Activated T-helper 2 cell treated with anti-CD3 and anti-CD28 coated beads, Interferon-gamma antibody, Interleukin-2, Interleukin-4, amounts not matched to agents 10 μg/mL and 5 μg/mL and 100 μg/mL, durations not matched to agents 14 hours and 24 hours and 36 hours (primary cell): Measurements from ENCODE around the gene ESRP2. TPM values are rescaled to one million over a fixed set of nuclear protein-coding genes. Genes with fewer than 3 reads are reported as not detected.

Source experiments
- DNase-seq: peaks from one replicate; pipeline ENCODE4 v3.0.0; 2021; ENCODE audit warnings: low spot score
- H3K27ac Mint-ChIP-seq: one replicate; pipeline ENCODE4 v1.8.0; 2021; ENCODE audit warnings: mixed read lengths
- H3K27me3 Mint-ChIP-seq: one replicate; pipeline ENCODE4 v1.8.0; 2021; ENCODE audit warnings: low read depth, mixed read lengths
- H3K36me3 Mint-ChIP-seq: one replicate; pipeline ENCODE4 v1.8.0; 2021; ENCODE audit warnings: low read depth, mixed read lengths
- H3K4me1 Mint-ChIP-seq: one replicate; pipeline ENCODE4 v1.8.0; 2021; ENCODE audit warnings: low read depth, mixed read lengths
- H3K4me3 Mint-ChIP-seq: one replicate; pipeline ENCODE4 v1.8.0; 2021; ENCODE audit warnings: low read depth, mild to moderate bottlenecking, moderate library complexity, mixed read lengths
- H3K9me3 Mint-ChIP-seq: one replicate; pipeline ENCODE4 v1.8.0; 2021; ENCODE audit warnings: mixed read lengths
- intact Hi-C: fragments of 100-400 bp; cut with micrococcal nuclease; formaldehyde crosslinking; loops from one replicate; pipeline ENCODE4 v1.15.1; 2023
- total RNA-seq: library from RNA; stranded (reverse); gene quantifications from 2 replicates; pipeline ENCODE4 v1.2.3, GENCODE V29; 2022

The ESRP2 gene
- total RNA-seq, 1 donor from 2014 or later, result 0.34 TPM

- intact Hi-C loops, result no loop called here
- H3K27me3 Mint-ChIP-seq, result no peaks in the 10 kb centered on the region
- H3K4me3 Mint-ChIP-seq, result no peak overlapping the region
- peaks cover 48% of the 10 kb centered on the region for H3K36me3 Mint-ChIP-seq
- peak overlapping the region; percentile 17 for H3K27ac Mint-ChIP-seq
- H3K4me1 Mint-ChIP-seq, result peaks cover 15% of the 10 kb centered on the region
- DNase-seq, result no peak
- no peaks in the 10 kb centered on the region for H3K9me3 Mint-ChIP-seq
Observed at GRCh38 chr16:68217506-68217905, 18.4 kb downstream of the ESRP2 start.

- Mint-ChIP-seq H3K36me3 (peaks cover 48% of the 10 kb centered on the region), H3K27ac (peak overlapping the region; percentile 74), H3K4me1 (peaks cover 22% of the 10 kb centered on the region), H3K9me3 (no peaks in the 10 kb centered on the region), H3K4me3 (no peak overlapping the region), H3K27me3 (no peaks in the 10 kb centered on the region)
- DNase-seq, result no peak
- intact Hi-C loops, result no loop called here
Observed at GRCh38 chr16:68216240-68216639, 19.7 kb downstream of the ESRP2 start.

- Mint-ChIP-seq H3K4me1 (peaks cover 27% of the 10 kb centered on the region), H3K27me3 (no peaks in the 10 kb centered on the region), H3K27ac (peak overlapping the region; percentile 19), H3K4me3 (no peak overlapping the region), H3K9me3 (no peaks in the 10 kb centered on the region), H3K36me3 (peaks cover 53% of the 10 kb centered on the region)
- DNase-seq, result no peak
- intact Hi-C loops, result no loop called here
Observed at GRCh38 chr16:68215302-68215701, 20.6 kb downstream of the ESRP2 start.

GRCh38 chr16:68214726-68215125 is 21.2 kb downstream of the ESRP2 start:
- Mint-ChIP-seq H3K4me1 (peaks cover 27% of the 10 kb centered on the region), H3K9me3 (no peaks in the 10 kb centered on the region), H3K36me3 (peaks cover 50% of the 10 kb centered on the region), H3K27ac (peak overlapping the region; percentile 38), H3K4me3 (no peak overlapping the region), H3K27me3 (no peaks in the 10 kb centered on the region)
- DNase-seq, result no peak
- intact Hi-C loops, result no loop called here

GRCh38 chr16:68206245-68206644 is 29.7 kb downstream of the ESRP2 start:
- no peak for DNase-seq
- H3K36me3 Mint-ChIP-seq, result peaks cover 44% of the 10 kb centered on the region
- no peaks in the 10 kb centered on the region for H3K9me3 Mint-ChIP-seq
- intact Hi-C loops, result no loop called here
- no peaks in the 10 kb centered on the region for H3K27me3 Mint-ChIP-seq
- no peak overlapping the region for H3K4me3 Mint-ChIP-seq
- H3K4me1 Mint-ChIP-seq, result peaks cover 16% of the 10 kb centered on the region
- no peak overlapping the region for H3K27ac Mint-ChIP-seq

GRCh38 chr16:68202091-68202519 is 33.8 kb downstream of the ESRP2 start:
- peaks cover 15% of the 10 kb centered on the region for H3K4me1 Mint-ChIP-seq
- H3K4me3 Mint-ChIP-seq, result no peak overlapping the region
- H3K27me3 Mint-ChIP-seq, result no peaks in the 10 kb centered on the region
- H3K36me3 Mint-ChIP-seq, result peaks cover 36% of the 10 kb centered on the region
- no peaks in the 10 kb centered on the region for H3K9me3 Mint-ChIP-seq
- no peak overlapping the region for H3K27ac Mint-ChIP-seq
- intact Hi-C loops, result loop anchor here (5.0 kb wide), 1 partner anchor 110 kb away; no protein-coding TSS in a partner anchor
- DNase-seq, result no peak

- Mint-ChIP-seq H3K4me1 (peaks cover 15% of the 10 kb centered on the region), H3K9me3 (no peaks in the 10 kb centered on the region), H3K36me3 (peaks cover 29% of the 10 kb centered on the region), H3K27me3 (no peaks in the 10 kb centered on the region), H3K4me3 (no peak overlapping the region), H3K27ac (peak overlapping the region; percentile 62)
- no peak for DNase-seq
- intact Hi-C loops, result loop anchor here (1.0 to 5.0 kb wide), 2 partner anchors 11 to 108 kb away; no protein-coding TSS in a partner anchor
Observed at GRCh38 chr16:68200088-68200783, 35.7 kb downstream of the ESRP2 start.

GRCh38 chr16:68197250-68197649 is 38.7 kb downstream of the ESRP2 start:
- DNase-seq, result no peak
- H3K4me1 Mint-ChIP-seq, result peaks cover 21% of the 10 kb centered on the region
- no peak overlapping the region for H3K4me3 Mint-ChIP-seq
- H3K36me3 Mint-ChIP-seq, result peaks cover 48% of the 10 kb centered on the region
- H3K27ac Mint-ChIP-seq, result no peak overlapping the region
- H3K9me3 Mint-ChIP-seq, result no peaks in the 10 kb centered on the region
- intact Hi-C loops, result no loop called here
- no peaks in the 10 kb centered on the region for H3K27me3 Mint-ChIP-seq

- Mint-ChIP-seq H3K27me3 (no peaks in the 10 kb centered on the region), H3K4me1 (peaks cover 12% of the 10 kb centered on the region), H3K4me3 (no peak overlapping the region), H3K9me3 (no peaks in the 10 kb centered on the region), H3K27ac (peak overlapping the region; percentile 38), H3K36me3 (peaks cover 49% of the 10 kb centered on the region)
- no peak for DNase-seq
- intact Hi-C loops, result no loop called here
Observed at GRCh38 chr16:68194251-68194650, 41.7 kb downstream of the ESRP2 start.

- Mint-ChIP-seq H3K36me3 (peaks cover 65% of the 10 kb centered on the region), H3K9me3 (no peaks in the 10 kb centered on the region), H3K27me3 (no peaks in the 10 kb centered on the region), H3K27ac (no peak overlapping the region), H3K4me1 (peaks cover 8% of the 10 kb centered on the region), H3K4me3 (no peak overlapping the region)
- intact Hi-C loops, result no loop called here
- DNase-seq, result no peak
Observed at GRCh38 chr16:68190736-68191510, 45.0 kb downstream of the ESRP2 start.

GRCh38 chr16:68190081-68190480 is 45.8 kb downstream of the ESRP2 start:
- Mint-ChIP-seq H3K9me3 (no peaks in the 10 kb centered on the region), H3K4me1 (peaks cover 8% of the 10 kb centered on the region), H3K4me3 (no peak overlapping the region), H3K36me3 (peaks cover 71% of the 10 kb centered on the region), H3K27me3 (no peaks in the 10 kb centered on the region), H3K27ac (no peak overlapping the region)
- intact Hi-C loops, result no loop called here
- DNase-seq, result no peak

GRCh38 chr16:68188170-68188569 is 47.8 kb downstream of the ESRP2 start:
- H3K27ac Mint-ChIP-seq, result no peak overlapping the region
- no peaks in the 10 kb centered on the region for H3K9me3 Mint-ChIP-seq
- intact Hi-C loops, result no loop called here
- no peak for DNase-seq
- H3K36me3 Mint-ChIP-seq, result peaks cover 67% of the 10 kb centered on the region
- no peak overlapping the region for H3K4me3 Mint-ChIP-seq
- H3K4me1 Mint-ChIP-seq, result no peaks in the 10 kb centered on the region
- H3K27me3 Mint-ChIP-seq, result no peaks in the 10 kb centered on the region

GRCh38 chr16:68187505-68187904 is 48.4 kb downstream of the ESRP2 start:
- Mint-ChIP-seq H3K4me1 (no peaks in the 10 kb centered on the region), H3K9me3 (no peaks in the 10 kb centered on the region), H3K36me3 (peaks cover 65% of the 10 kb centered on the region), H3K27me3 (no peaks in the 10 kb centered on the region), H3K4me3 (no peak overlapping the region), H3K27ac (no peak overlapping the region)
- DNase-seq, result no peak
- intact Hi-C loops, result no loop called here
